Ectodermal cell (in vitro differentiated cells): Measurements from ENCODE around the gene CASQ1.

Experiments
- H3K27ac ChIP-seq: 2 replicates; pipeline ENCODE4 v1.7.0; 2013; ENCODE audit warnings: mild to moderate bottlenecking, low read depth, low read length; ENCODE audit not compliant: insufficient read depth, poor library complexity, severe bottlenecking
- H3K27me3 ChIP-seq: 2 replicates; pipeline ENCODE4 v1.7.0; 2013; ENCODE audit warnings: mild to moderate bottlenecking, low read length; ENCODE audit not compliant: insufficient read depth, control insufficient read depth, poor library complexity, severe bottlenecking
- H3K36me3 ChIP-seq: one replicate; pipeline ENCODE4 v1.7.0; 2013; ENCODE audit warnings: low read length; ENCODE audit not compliant: control insufficient read depth, insufficient read depth
- H3K4me1 ChIP-seq: one replicate; pipeline ENCODE4 v1.7.0; 2013; ENCODE audit warnings: low read length; ENCODE audit not compliant: control insufficient read depth, insufficient read depth
- H3K4me3 ChIP-seq: 2 replicates; pipeline ENCODE4 v1.7.0; 2013; ENCODE audit warnings: low read depth, low read length, control low read depth; ENCODE audit not compliant: insufficient read depth
- H3K9me3 ChIP-seq: 2 replicates; pipeline ENCODE4 v1.7.0; 2013; ENCODE audit warnings: mild to moderate bottlenecking, low read length, moderate library complexity; ENCODE audit not compliant: control insufficient read depth
- WGBS, 2 experiments: methylation state at CpG; one replicate each; pipeline ENCODE4 v1.1.7; 2013; ENCODE audit warnings: missing lambda C conversion rate in 2 of 2; 5-methylcytosine and 5-hydroxymethylcytosine counted together

The CASQ1 gene

DNA sequence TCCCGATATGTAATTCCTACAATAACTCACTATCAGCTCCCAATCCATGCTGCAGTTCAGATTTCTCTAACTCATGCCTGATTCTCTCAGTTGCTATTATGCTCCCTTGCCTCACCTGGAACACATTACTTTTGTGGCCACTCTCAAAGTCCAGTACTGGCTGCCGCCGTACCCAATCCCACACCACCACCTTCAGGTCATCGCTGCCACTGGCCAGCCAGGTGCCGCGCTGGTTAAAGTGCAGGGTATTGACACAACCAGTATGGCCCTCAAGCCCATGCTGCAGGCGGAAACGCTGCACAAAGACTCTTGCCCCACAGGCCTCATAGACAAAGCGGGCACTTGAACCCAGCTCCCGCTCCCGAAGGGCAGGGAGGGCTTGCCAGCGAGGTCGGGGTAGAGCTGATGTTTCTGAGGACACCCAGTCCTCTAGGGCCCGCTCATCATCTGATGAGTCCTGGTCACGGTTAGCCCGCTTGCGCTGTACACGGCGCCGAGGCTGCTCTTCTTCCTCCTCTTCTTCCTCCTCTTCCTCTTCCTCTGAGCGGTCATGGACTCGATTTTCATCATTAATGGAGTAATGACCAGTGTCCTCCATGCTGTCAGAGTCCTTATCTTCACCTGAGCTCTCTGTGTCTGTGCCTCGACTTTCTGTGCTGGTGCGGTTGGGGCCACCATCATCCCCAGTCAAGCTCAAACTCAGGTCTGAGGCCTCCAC, 49.4 kb downstream of the CASQ1 start:
- no peaks in the 10 kb centered on the region for H3K4me1 ChIP-seq
- no peak overlapping the region for H3K4me3 ChIP-seq
- H3K27ac ChIP-seq: no peak overlapping the region
- peaks cover 38% of the 10 kb centered on the region for H3K36me3 ChIP-seq
- no peaks in the 10 kb centered on the region for H3K9me3 ChIP-seq
- no peaks in the 10 kb centered on the region for H3K27me3 ChIP-seq
- WGBS, 2 experiments: 96% methylated on average over 24 of the region's 24 CpGs

- no peaks in the 10 kb centered on the region for H3K4me1 ChIP-seq
- H3K4me3 ChIP-seq: no peak overlapping the region
- H3K27ac ChIP-seq: no peak overlapping the region
- peaks cover 25% of the 10 kb centered on the region for H3K36me3 ChIP-seq
- no peaks in the 10 kb centered on the region for H3K27me3 ChIP-seq
- no peaks in the 10 kb centered on the region for H3K9me3 ChIP-seq
Observed at GRCh38 chr1:160243767-160244166, 53.4 kb downstream of the CASQ1 start.

- peaks cover 20% of the 10 kb centered on the region for H3K36me3 ChIP-seq
- no peak overlapping the region for H3K4me3 ChIP-seq
- no peaks in the 10 kb centered on the region for H3K9me3 ChIP-seq
- 95 to 100% methylated on average over 1 of the region's 1 CpG for WGBS, 2 experiments
- no peaks in the 10 kb centered on the region for H3K4me1 ChIP-seq
- H3K27ac ChIP-seq: no peak overlapping the region
- H3K27me3 ChIP-seq: no peaks in the 10 kb centered on the region
Observed at GRCh38 chr1:160244209-160244608, 53.8 kb downstream of the CASQ1 start.

DNA sequence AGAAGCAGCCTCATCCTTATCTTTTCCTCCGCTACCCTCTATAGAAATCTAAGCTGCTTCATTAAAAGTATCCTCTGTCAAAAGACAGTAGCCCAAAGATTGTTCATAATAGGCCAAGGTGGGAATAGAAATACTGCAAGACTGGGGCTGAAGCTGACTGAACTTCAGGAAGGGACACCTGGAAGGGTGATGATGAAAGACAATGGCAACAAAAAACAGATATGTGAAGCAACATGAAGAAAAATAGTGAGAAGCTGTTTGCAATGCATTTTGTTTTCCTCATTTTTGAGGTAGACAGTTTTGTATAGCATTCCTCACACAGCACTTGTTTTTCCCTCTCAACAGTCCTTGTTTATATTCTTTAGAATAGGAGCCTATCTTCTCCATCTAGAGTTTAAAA, 55.1 kb downstream of the CASQ1 start:
- no peak overlapping the region for H3K4me3 ChIP-seq
- no peaks in the 10 kb centered on the region for H3K4me1 ChIP-seq
- WGBS, 2 experiments: 86 to 100% methylated on average over 1 of the region's 1 CpG
- peaks cover 8% of the 10 kb centered on the region for H3K36me3 ChIP-seq
- no peak overlapping the region for H3K27ac ChIP-seq
- H3K27me3 ChIP-seq: no peaks in the 10 kb centered on the region
- H3K9me3 ChIP-seq: no peaks in the 10 kb centered on the region

GRCh38 chr1:160247053-160247452, 56.7 kb downstream of the CASQ1 start:
- Histone ChIP-seq H3K4me1 (no peaks in the 10 kb centered on the region), H3K27ac (no peak overlapping the region), H3K36me3 (peaks cover 5% of the 10 kb centered on the region), H3K9me3 (no peaks in the 10 kb centered on the region), H3K27me3 (no peaks in the 10 kb centered on the region), H3K4me3 (no peak overlapping the region)
- 100% methylated on average over 1 of the region's 1 CpG for WGBS, 2 experiments

- Histone ChIP-seq H3K27ac (no peak overlapping the region), H3K9me3 (no peaks in the 10 kb centered on the region), H3K4me1 (no peaks in the 10 kb centered on the region), H3K27me3 (no peaks in the 10 kb centered on the region), H3K36me3 (no peaks in the 10 kb centered on the region), H3K4me3 (no peak overlapping the region)
Observed at GRCh38 chr1:160251011-160251410, 60.6 kb downstream of the CASQ1 start.
